Pancreas (tissue), 10 donors: ENCODE results near the gene NFIX. TPM values are rescaled to one million over a fixed set of nuclear protein-coding genes. Genes with fewer than 3 reads are reported as not detected.
"Not testable (repeated sequence)": the region's sequence is repeated elsewhere in the genome, so short reads cannot be mapped to it uniquely, and the experiment has no call there.

Experiments used
- ATAC-seq, 4 donors: fragments of 200-7000 bp; cut with Tn5 transposase; one replicate each; pipeline versions ENCODE4 v1.8.0 to v1.9.1; 2020; ENCODE audit warnings: mild to moderate bottlenecking in 4 of 4, moderate library complexity in 4 of 4
- DNase-seq, 6 donors: peaks; one replicate each; pipeline ENCODE4 v3.0.0-alpha.2; 2020
- FAIRE-seq: peaks from 2 replicates; lab custom pipeline; 2012; peaks lifted over from hg19 to GRCh38; lab: Jason Lieb, UNC
- H3K27ac ChIP-seq, 4 donors: fragments of 200-600 bp; sonication (generic); 1 replicate in 3 of 4; 2 replicates in 1 of 4; pipeline versions ENCODE4 v1.5.0 to v1.8.0; 2020
- H3K27me3 ChIP-seq, 4 donors: fragments of 200-600 bp; one replicate each; pipeline ENCODE4 v1.8.0; 2021
- H3K36me3 ChIP-seq, 3 donors: fragments of 200-600 bp; sonication (generic) in 1 of 3; one replicate each; pipeline versions ENCODE4 v1.5.0 to v1.8.0; 2020 to 2021
- H3K4me1 ChIP-seq, 3 donors: fragments of 200-600 bp; one replicate each; pipeline ENCODE4 v1.8.0; 2021
- H3K4me3 ChIP-seq, 4 donors: fragments of 200-600 bp; sonication (generic) in 2 of 4; one replicate each; pipeline versions ENCODE4 v1.5.0 to v1.8.0; 2020 to 2021
- H3K9me3 ChIP-seq, 4 donors: fragments of 200-600 bp; one replicate each; pipeline ENCODE4 v1.8.0; 2021
- WGBS, 2 donors: extraction: QIAGEN DNeasy Blood & Tissue Kit; methylation state at CpG; one replicate each; pipeline ENCODE4 v1.1.7; 2013; 5-methylcytosine and 5-hydroxymethylcytosine counted together
- intact Hi-C, 3 donors: fragments of 100-400 bp; cut with DNase I; formaldehyde crosslinking; loops; one replicate each; pipeline versions ENCODE4 v1.11.1 to v1.14.2; 2022
- polyA plus RNA-seq, 2 donors: library from polyadenylated mRNA; stranded (reverse); fragments of 200-250 nt; gene quantifications; one replicate each; pipeline ENCODE4 v1.2.3, GENCODE V29; 2013
- total RNA-seq, 6 donors: library from RNA; stranded (reverse); fragmentation: NEBNext Ultra II Directional in 4 of 6; extraction: Animal tissue kit (Norgen Biotek cat#: 25700) in 4 of 6; gene quantifications; one replicate each; pipeline versions ENCODE4 v1.2.1 to v1.2.4, GENCODE V29; 2021 to 2023
- TF ChIP-seq, protein P1 (sequence below), 4 donors: fragments of 200-600 bp; sonication (generic) in 3 of 4; IDR thresholded peaks; one replicate each; pipeline versions ENCODE4 v1.5.0 to v1.8.0; 2021; ENCODE audit warnings: antibody characterized with exemption in 4 of 4
- donor health status: healthy with polysubstance abuse.
- donor health status: DM: no; HTN: no; CAD: no; lungs with moderate emphysema.
- donor health status: DM: no; HTN: no; CAD: no.
- donor health status: control.
- donor health status: control.
- donor health status: Bipolar disorder and iron deficiency.
- donor health status: DM: yes; HTN: yes; CAD: no.
- donor health status: DM: no; HTN: no; CAD: no.
- donor health status: DM: no; HTN: no; CAD: no.
- donor health status: DM: yes; HTN: yes; CAD: no.

Gene NFIX
- total and polyA plus RNA-seq, 8 donors = 8.3 to 45.1 (median 32.7) TPM

DNA sequence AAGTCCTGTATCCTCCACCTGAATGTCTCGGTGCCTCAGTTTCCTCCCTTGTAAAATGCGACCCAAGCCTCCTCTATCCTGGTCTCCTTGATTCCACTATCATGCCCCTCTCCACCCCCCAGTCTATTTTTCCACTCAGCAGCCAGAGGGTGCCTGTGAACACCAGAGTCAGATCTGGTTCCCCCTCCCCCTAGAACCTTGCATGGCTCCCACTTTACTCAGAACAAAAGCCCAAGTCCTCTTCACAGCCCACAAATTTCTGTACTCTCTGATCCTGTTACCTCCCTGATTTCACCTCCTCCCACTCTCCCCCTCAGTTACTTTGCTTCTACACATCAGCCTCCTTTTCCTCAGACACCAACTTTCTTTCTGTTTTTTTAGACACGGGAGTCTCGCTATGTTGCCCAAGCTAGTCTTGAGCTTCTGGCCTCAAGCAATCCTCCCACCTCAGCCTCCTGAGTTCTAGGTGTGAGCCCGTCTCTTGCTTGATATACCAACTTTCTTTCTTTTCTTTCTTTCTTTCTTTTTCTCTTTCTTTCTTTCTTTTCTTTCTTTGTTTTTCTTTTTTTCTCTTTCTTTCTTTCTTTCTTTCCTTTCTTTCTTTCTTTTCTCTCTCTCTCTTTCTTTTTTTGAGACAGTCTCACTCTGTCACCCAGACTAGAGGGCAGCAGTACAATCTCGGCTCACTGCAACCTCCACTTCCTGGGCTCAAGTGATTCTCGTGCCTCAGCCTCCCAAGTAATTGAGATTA lies 25.0 kb upstream of the NFIX start:
- 85% methylated on average over 7 of the region's 7 CpGs for WGBS, 2 donors
- TF ChIP-seq, protein P1, sequence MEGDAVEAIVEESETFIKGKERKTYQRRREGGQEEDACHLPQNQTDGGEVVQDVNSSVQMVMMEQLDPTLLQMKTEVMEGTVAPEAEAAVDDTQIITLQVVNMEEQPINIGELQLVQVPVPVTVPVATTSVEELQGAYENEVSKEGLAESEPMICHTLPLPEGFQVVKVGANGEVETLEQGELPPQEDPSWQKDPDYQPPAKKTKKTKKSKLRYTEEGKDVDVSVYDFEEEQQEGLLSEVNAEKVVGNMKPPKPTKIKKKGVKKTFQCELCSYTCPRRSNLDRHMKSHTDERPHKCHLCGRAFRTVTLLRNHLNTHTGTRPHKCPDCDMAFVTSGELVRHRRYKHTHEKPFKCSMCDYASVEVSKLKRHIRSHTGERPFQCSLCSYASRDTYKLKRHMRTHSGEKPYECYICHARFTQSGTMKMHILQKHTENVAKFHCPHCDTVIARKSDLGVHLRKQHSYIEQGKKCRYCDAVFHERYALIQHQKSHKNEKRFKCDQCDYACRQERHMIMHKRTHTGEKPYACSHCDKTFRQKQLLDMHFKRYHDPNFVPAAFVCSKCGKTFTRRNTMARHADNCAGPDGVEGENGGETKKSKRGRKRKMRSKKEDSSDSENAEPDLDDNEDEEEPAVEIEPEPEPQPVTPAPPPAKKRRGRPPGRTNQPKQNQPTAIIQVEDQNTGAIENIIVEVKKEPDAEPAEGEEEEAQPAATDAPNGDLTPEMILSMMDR (IDR thresholded peaks at IDR 0.05) = no peak
- Histone ChIP-seq H3K9me3 (no peaks in the 10 kb centered on the region), H3K4me3 (no peak overlapping the region), H3K27ac (no peak overlapping the region), H3K4me1 (peaks cover 0 to 3% (median 0%) of the 10 kb centered on the region in 3 donors), H3K27me3 (no peaks in the 10 kb centered on the region), H3K36me3 (no peaks in the 10 kb centered on the region)
- FAIRE-seq (no peak), ATAC-seq (no peak), DNase-seq (no peak)
- intact Hi-C loops = loop anchor here in 1 of 3 donors (10.0 kb wide), 1 partner anchor 295 kb away; no protein-coding TSS in a partner anchor

DNA sequence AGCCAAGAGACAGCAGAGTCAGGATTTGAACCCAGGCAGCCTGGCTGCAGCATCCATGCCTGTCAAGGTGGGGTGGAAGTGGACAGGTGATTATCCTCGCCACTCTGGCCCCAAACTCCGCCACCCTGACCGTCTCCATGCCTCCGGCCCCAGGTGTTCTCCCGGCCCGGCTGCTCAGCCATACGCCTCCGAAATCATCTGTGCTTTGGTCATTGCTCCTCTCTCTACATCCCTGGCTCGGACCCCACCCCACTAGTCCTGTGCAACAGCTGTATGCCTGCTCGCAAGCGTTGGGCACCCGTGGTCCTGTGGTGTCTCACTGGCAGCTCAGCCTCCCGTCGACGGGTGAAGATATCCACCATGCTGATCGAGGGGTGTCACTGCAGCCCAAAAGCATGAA lies 22.0 kb upstream of the NFIX start:
- no peak for FAIRE-seq
- no peak for DNase-seq
- Histone ChIP-seq H3K36me3 (no peaks in the 10 kb centered on the region), H3K27me3 (no peaks in the 10 kb centered on the region), H3K27ac (no peak overlapping the region), H3K9me3 (no peaks in the 10 kb centered on the region), H3K4me3 (no peak overlapping the region), H3K4me1 (peaks cover 0 to 3% (median 0%) of the 10 kb centered on the region in 3 donors)
- 73 to 84% methylated on average over 16 of the region's 16 CpGs for WGBS, 2 donors
- no peak for ATAC-seq
- intact Hi-C loops = loop anchor here in 1 of 3 donors (10.0 kb wide), 1 partner anchor 292 kb away; no protein-coding TSS in a partner anchor
- TF ChIP-seq, protein P1 (IDR thresholded peaks at IDR 0.05) = no peak

DNA sequence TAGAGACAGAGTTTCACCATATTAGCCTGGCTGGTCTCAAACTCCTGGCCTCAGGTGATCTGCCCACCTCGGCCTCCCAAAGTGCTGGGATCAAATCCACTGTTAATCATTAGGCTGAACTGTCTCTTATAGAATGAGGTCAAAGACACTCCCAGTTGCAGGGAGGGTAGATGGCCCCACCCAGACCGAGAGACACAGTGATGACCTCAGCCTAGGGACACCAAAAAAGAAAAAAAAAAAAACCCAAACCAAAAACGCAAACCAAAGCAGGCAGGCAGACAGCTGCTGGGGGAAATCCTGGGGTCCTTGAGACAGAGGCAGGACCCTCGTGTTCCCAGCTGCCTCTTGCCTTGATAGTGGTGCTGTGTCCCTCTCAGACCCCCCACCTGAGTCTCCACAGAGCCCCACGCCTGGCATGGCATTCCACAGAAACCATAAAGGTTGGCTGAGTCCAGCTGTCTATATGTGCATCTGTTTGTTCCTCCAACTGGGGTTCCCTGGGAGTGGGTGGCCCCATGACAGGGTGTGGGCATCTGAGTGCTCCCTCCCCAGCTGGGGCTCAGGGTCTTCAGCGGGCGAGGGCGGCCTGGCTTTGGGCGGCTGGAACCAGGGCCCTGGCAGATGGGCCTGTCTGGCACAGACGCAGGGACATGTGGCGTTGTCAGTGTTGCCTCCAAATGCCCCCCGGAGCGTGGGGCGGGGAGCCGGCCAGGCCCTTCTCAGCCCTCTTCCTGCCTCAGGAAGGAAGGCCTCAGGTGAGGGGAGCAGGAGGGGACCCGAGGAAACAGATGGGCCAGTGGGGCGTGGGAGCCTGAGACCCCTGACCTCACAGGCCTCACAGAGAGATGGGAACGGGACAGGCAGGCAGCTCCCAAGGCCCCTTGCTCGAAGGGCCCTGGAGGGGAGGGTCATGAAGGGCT lies 20.7 kb upstream of the NFIX start:
- TF ChIP-seq, protein P1 (IDR thresholded peaks at IDR 0.05) = no peak
- H3K36me3 ChIP-seq = no peaks in the 10 kb centered on the region
- DNase-seq = no peak
- H3K4me1 ChIP-seq = peaks cover 0 to 2% (median 0%) of the 10 kb centered on the region in 3 donors
- 68 to 81% methylated on average over 19 of the region's 19 CpGs for WGBS, 2 donors
- intact Hi-C loops = loop anchor here in 2 of 3 donors (5.0 to 10.0 kb wide), 2 partner anchors 118 to 290 kb away; no protein-coding TSS in a partner anchor
- ATAC-seq = peak in 1 of 4 donors; percentile 22
- H3K27ac ChIP-seq = no peak overlapping the region
- no peaks in the 10 kb centered on the region for H3K9me3 ChIP-seq
- H3K27me3 ChIP-seq = no peaks in the 10 kb centered on the region
- FAIRE-seq = no peak
- no peak overlapping the region for H3K4me3 ChIP-seq

DNA sequence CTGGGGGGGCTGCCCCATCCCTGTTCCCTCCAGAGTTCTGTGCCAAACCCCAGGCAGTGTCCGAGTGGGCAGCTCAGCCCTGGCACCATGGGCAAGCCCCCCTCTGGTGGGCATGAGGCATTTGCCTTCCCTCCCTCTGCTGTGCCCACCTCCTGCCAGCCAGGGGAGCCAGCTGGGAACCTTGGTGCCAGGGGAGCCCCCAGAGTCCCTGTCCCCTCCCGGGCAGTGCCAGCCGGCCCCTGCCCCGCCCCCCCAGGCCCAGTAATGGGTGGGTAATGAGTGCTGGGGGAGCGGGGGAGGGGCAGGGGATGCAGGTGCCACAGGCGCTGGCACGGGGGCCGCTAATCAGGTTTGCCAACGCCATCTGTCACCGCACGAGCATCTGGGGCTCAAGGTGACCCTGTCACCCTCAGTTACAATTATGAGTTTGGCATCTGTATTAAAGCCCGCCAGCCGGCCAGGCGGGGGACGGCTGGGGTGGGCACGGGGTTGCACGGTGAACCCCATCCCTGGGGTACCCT lies 20.0 kb upstream of the NFIX start:
- FAIRE-seq (no peak), ATAC-seq (no peak), DNase-seq (no peak)
- no peak overlapping the region for H3K27ac ChIP-seq
- H3K27me3 ChIP-seq = no peaks in the 10 kb centered on the region
- TF ChIP-seq, protein P1 (IDR thresholded peaks at IDR 0.05) = no peak
- intact Hi-C loops = loop anchor here in 2 of 3 donors (5.0 to 10.0 kb wide), 2 partner anchors 117 to 290 kb away; no protein-coding TSS in a partner anchor
- no peaks in the 10 kb centered on the region for H3K4me1 ChIP-seq
- H3K9me3 ChIP-seq = no peaks in the 10 kb centered on the region
- 40 to 41% methylated on average over 15 to 17 of the region's 17 CpGs for WGBS, 2 donors
- no peaks in the 10 kb centered on the region for H3K36me3 ChIP-seq
- no peak overlapping the region for H3K4me3 ChIP-seq

DNA sequence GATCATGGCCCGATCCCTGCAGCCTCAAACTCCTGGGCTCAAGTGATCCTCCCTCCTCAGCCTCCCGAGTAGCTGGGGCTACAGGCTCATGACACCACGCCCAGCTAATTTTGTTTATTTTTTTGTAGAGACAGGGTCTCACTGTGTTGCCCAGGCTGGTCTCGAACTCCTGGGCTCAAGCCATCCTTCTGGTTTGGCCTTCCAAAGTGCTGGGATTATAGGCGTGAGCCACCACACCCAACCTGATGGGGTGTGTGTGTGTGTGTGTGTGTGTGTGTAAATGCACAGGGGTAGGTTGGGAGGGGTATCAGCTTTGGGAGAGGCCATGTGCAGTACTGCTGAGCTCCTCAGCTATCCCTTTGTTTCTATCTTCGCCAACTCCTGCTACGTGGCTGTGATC lies 19.2 kb upstream of the NFIX start:
- ATAC-seq, FAIRE-seq, H3K27me3 ChIP-seq, H3K4me3 ChIP-seq, H3K27ac ChIP-seq, H3K9me3 ChIP-seq, H3K4me1 ChIP-seq, H3K36me3 ChIP-seq, DNase-seq: not testable (repeated sequence)
- intact Hi-C loops = loop anchor here in 2 of 3 donors (5.0 to 10.0 kb wide), 2 partner anchors 116 to 289 kb away; no protein-coding TSS in a partner anchor
- 61 to 73% methylated on average over 7 of the region's 7 CpGs for WGBS, 2 donors
